ENCODE results near the gene ZFP36.
A peak's percentile ranks its signal among the peaks of the same experiment; 100 is the strongest.

Gene ZFP36

GRCh38 chr19:39432677-39433025 is 26.0 kb downstream of the ZFP36 start:
- no peak overlapping the region for H3K4me3 ChIP-seq (replicated peaks; ENCODE audit: low read depth, low read length)
- no peak for TF ChIP-seq CTCF (IDR thresholded peaks at IDR 0.05; ENCODE audit: low read length, missing control alignments)
- no peak for DNase-seq (ENCODE audit: low read depth)

- DNase-seq (ENCODE audit: low read depth) = no peak
- H3K4me3 ChIP-seq (replicated peaks; ENCODE audit: low read depth, low read length) = no peak overlapping the region
- no peak for TF ChIP-seq CTCF (IDR thresholded peaks at IDR 0.05; ENCODE audit: low read length, missing control alignments)
Observed at GRCh38 chr19:39433480-39434079, 26.9 kb downstream of the ZFP36 start.

GRCh38 chr19:39434123-39435076 is 27.8 kb downstream of the ZFP36 start:
- TF ChIP-seq CTCF (IDR thresholded peaks at IDR 0.05; ENCODE audit: low read length, missing control alignments) = no peak
- no peak for DNase-seq (ENCODE audit: low read depth)
- H3K4me3 ChIP-seq (replicated peaks; ENCODE audit: low read depth, low read length) = peak overlapping the region; percentile 94

- DNase-seq (ENCODE audit: low read depth) = peak; percentile 98
- peak within 1 kb of the TSS; percentile 94 for H3K4me3 ChIP-seq (replicated peaks; ENCODE audit: low read depth, low read length)
- no peak for TF ChIP-seq CTCF (IDR thresholded peaks at IDR 0.05; ENCODE audit: low read length, missing control alignments)
Observed at GRCh38 chr19:39435499-39436349, 29.1 kb downstream of the ZFP36 start, which contains the start of gene RPS16. Gene RPS16 (minus strand): TSS chr19:39435949. CDS start chr19:39435895, 54 bp downstream.

GRCh38 chr19:39436350-39436716 is 29.7 kb downstream of the ZFP36 start:
- TF ChIP-seq CTCF (IDR thresholded peaks at IDR 0.05; ENCODE audit: low read length, missing control alignments) = no peak
- DNase-seq (ENCODE audit: low read depth) = no peak
- peak overlapping the region; percentile 94 for H3K4me3 ChIP-seq (replicated peaks; ENCODE audit: low read depth, low read length)

- peak; percentile 42 for DNase-seq (ENCODE audit: low read depth)
- no peak overlapping the region for H3K4me3 ChIP-seq (replicated peaks; ENCODE audit: low read depth, low read length)
- no peak for TF ChIP-seq CTCF (IDR thresholded peaks at IDR 0.05; ENCODE audit: low read length, missing control alignments)
Observed at GRCh38 chr19:39438270-39438934, 31.8 kb downstream of the ZFP36 start.

Measured in fibroblast of pulmonary artery (primary cell).